SK-N-SH (cell line): ENCODE measurements around the gene LRCH4.

Experiments used
- CTCF ChIP-seq: fragments of 200-600 bp; sonication (generic); IDR thresholded peaks from 2 replicates; pipeline ENCODE4 v1.6.1; 2017; ENCODE audit warnings: antibody characterized with exemption, mild to moderate bottlenecking, moderate library complexity
- EP300 ChIP-seq, 2 experiments: IDR thresholded peaks; 2 replicates each; pipeline versions ENCODE4 v1.4.0 to v1.6.1; 2012; ENCODE audit warnings: borderline replicate concordance in 1 of 2, low read depth in 1 of 2, low read length in 1 of 2
- EZH2phosphoT487 ChIP-seq: fragments of 200-600 bp; sonication (generic); IDR thresholded peaks from 2 replicates; pipeline ENCODE4 v1.6.1; 2017; ENCODE audit warnings: low read depth, mixed run types, mild to moderate bottlenecking, antibody characterized with exemption, moderate library complexity, borderline replicate concordance
- FOXJ3 ChIP-seq: sonication (generic); formaldehyde crosslinking; IDR thresholded peaks from 2 replicates; pipeline ENCODE4 v1.5.1; 2020; ENCODE audit warnings: mild to moderate bottlenecking, missing genetic modification reagents
- GABPA ChIP-seq: IDR thresholded peaks from 2 replicates; pipeline ENCODE4 v1.4.0; 2012; ENCODE audit warnings: low read depth, mild to moderate bottlenecking
- IRF3 ChIP-seq: fragments of 150-350 bp; IDR thresholded peaks from 2 replicates; pipeline ENCODE4 v1.6.1; 2016; ENCODE audit warnings: mild to moderate bottlenecking, low read depth, low read length
- JUND ChIP-seq: IDR thresholded peaks from 2 replicates; pipeline ENCODE4 v1.4.0; 2012
- MAX ChIP-seq: IDR thresholded peaks from 2 replicates; pipeline ENCODE4 v1.4.0; 2012; ENCODE audit warnings: low read depth
- MXI1 ChIP-seq: IDR thresholded peaks from 2 replicates; pipeline ENCODE4 v1.6.1; 2012; ENCODE audit warnings: mild to moderate bottlenecking, low read depth, low read length, improper control_type of control experiment
- POLR2AphosphoS5 ChIP-seq: IDR thresholded peaks from 2 replicates; pipeline ENCODE4 v1.6.1; 2012; ENCODE audit warnings: low read depth, low read length
- REST ChIP-seq: IDR thresholded peaks from 2 replicates; pipeline ENCODE4 v1.6.1; 2012; ENCODE audit warnings: mild to moderate bottlenecking, low read depth, low read length, moderate library complexity
- RFX5 ChIP-seq: IDR thresholded peaks from 2 replicates; pipeline ENCODE4 v1.6.1; 2012; ENCODE audit warnings: mild to moderate bottlenecking, improper control_type of control experiment, low read length
- TCF12 ChIP-seq: IDR thresholded peaks from 2 replicates; pipeline ENCODE4 v1.4.0; 2012
- USF2 ChIP-seq: fragments of 150-350 bp; IDR thresholded peaks from 2 replicates; pipeline ENCODE4 v1.6.1; 2017; ENCODE audit warnings: antibody characterized with exemption, low read length, low read depth, borderline replicate concordance

GRCh38 chr7:100599911-100600729 is 14.2 kb upstream of the LRCH4 start:
- TF ChIP-seq JUND (no peak), EZH2phosphoT487 (no peak), CTCF (no peak), REST (no peak), EP300 (IDR thresholded peaks at IDR 0.05; ENCODE audit: borderline replicate concordance in 1 of 2, low read depth in 1 of 2, low read length in 1 of 2) (no peak), POLR2AphosphoS5 (no peak), MAX (no peak), TCF12 (no peak), FOXJ3 (no peak), IRF3 (no peak), GABPA (no peak), RFX5 (no peak), USF2 (no peak), MXI1 (no peak)
